DOHH2 (cell line): ENCODE measurements around the gene RPL29.

Experiments
- H3F3A ChIP-seq: fragments of 200-600 bp; sonication (generic), shearing (Covaris generic); 2 replicates; pipeline ENCODE4 v1.6.0; 2016; ENCODE audit warnings: antibody characterized with exemption, mild to moderate bottlenecking; ENCODE audit not compliant: control insufficient read depth, insufficient read depth
- H3K27ac ChIP-seq: fragments of 200-600 bp; sonication (generic); 2 replicates; pipeline ENCODE4 v1.5.1; 2014; ENCODE audit warnings: low read depth, mild to moderate bottlenecking, low read length, moderate library complexity
- H3K27me3 ChIP-seq: fragments of 200-600 bp; sonication (generic); 2 replicates; pipeline ENCODE4 v1.6.1; 2014; ENCODE audit warnings: mild to moderate bottlenecking, low read length, mixed read lengths; ENCODE audit not compliant: control insufficient read depth
- H3K36me3 ChIP-seq: fragments of 200-600 bp; sonication (generic); 2 replicates; pipeline ENCODE4 v1.6.1; 2014; ENCODE audit warnings: mild to moderate bottlenecking, low read length, moderate library complexity, mixed read lengths; ENCODE audit not compliant: control insufficient read depth
- H3K4me1 ChIP-seq: fragments of 200-600 bp; sonication (generic); 2 replicates; pipeline ENCODE4 v1.6.1; 2014; ENCODE audit warnings: mild to moderate bottlenecking, low read length, mixed read lengths; ENCODE audit not compliant: control insufficient read depth
- H3K4me2 ChIP-seq: fragments of 200-600 bp; sonication (generic); 2 replicates; pipeline ENCODE4 v1.6.0; 2014; ENCODE audit warnings: mild to moderate bottlenecking, low read length, moderate library complexity
- H3K4me3 ChIP-seq: fragments of 200-600 bp; sonication (generic); 2 replicates; pipeline ENCODE4 v1.5.1; 2014; ENCODE audit warnings: mild to moderate bottlenecking, low read length, mixed read lengths
- H3K79me2 ChIP-seq: fragments of 200-600 bp; sonication (generic); 2 replicates; pipeline ENCODE4 v1.6.1; 2014; ENCODE audit warnings: mild to moderate bottlenecking, low read length, mixed read lengths; ENCODE audit not compliant: control insufficient read depth
- H3K9me2 ChIP-seq: fragments of 200-600 bp; sonication (generic); replicated peaks from 2 replicates; pipeline ENCODE4 v1.6.1; 2014; ENCODE audit warnings: mild to moderate bottlenecking, low read length, mixed read lengths; ENCODE audit not compliant: control insufficient read depth
- H3K9me3 ChIP-seq: fragments of 200-600 bp; sonication (generic); 2 replicates; pipeline ENCODE4 v1.6.1; 2014; ENCODE audit warnings: antibody characterized with exemption, low read length, mixed read lengths; ENCODE audit not compliant: control insufficient read depth, insufficient read depth
- H4K20me1 ChIP-seq: fragments of 200-600 bp; sonication (generic); 2 replicates; pipeline ENCODE4 v1.6.0; 2014; ENCODE audit warnings: low read depth, mild to moderate bottlenecking, antibody characterized with exemption, low read length, moderate library complexity; ENCODE audit not compliant: control insufficient read depth, insufficient read depth
- EZH2phosphoT487 ChIP-seq: fragments of 200-600 bp; sonication (generic); IDR thresholded peaks from 2 replicates; pipeline ENCODE4 v1.6.1; 2017; ENCODE audit warnings: borderline replicate concordance, mild to moderate bottlenecking, antibody characterized with exemption, low read length, moderate library complexity, mixed read lengths
- TF ChIP-seq, protein P1 (sequence below): fragments of 200-600 bp; sonication (generic); IDR thresholded peaks from one replicate; pipeline ENCODE4 v1.5.1; 2014; ENCODE audit warnings: antibody characterized with exemption, mild to moderate bottlenecking, low read depth, low read length; ENCODE audit not compliant: poor library complexity, severe bottlenecking

RPL29 gene

DNA sequence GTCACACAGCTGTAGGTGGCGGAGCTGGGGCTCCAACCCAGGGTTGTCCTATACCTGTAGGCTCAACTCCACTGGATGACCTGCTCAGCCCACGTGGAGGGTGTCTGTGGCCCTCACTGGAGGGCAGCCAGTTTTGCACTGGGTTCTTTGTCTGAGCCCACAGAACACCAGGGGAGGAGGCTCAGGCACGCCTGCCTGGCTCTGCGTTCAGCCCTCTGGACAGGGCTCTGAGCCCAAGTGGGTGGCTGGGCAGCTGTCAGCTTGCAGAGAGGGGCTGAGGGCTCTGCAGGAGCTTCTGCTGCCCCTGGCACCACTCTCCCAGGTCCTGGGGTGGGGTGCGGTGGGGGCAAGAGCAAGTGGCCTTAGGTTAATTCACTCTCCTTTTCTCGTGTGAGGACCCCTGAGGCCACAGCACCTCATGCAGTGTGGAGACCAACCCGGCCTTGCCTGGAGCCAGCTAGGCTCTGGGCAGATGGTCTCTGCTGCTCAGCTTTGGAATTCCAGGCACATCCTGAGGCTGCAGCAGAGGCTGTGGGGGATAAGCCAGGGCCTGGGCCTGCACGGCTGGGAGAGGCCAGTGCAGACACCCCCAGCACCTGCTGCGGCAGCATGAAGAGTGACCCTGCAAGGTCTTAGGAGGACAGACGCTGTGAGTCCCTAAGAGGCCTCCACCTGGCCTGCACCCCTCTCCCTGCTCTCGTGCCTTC lies 37.2 kb upstream of the RPL29 start:
- Histone ChIP-seq H3K9me3 (no peaks in the 10 kb centered on the region), H3F3A (no peaks in the 10 kb centered on the region), H3K4me3 (no peak overlapping the region), H3K4me1 (no peaks in the 10 kb centered on the region), H4K20me1 (no peaks in the 10 kb centered on the region), H3K36me3 (no peaks in the 10 kb centered on the region), H3K79me2 (no peaks in the 10 kb centered on the region), H3K9me2 (no peaks in the 10 kb centered on the region), H3K4me2 (no peak overlapping the region), H3K27me3 (peaks cover 7% of the 10 kb centered on the region; the same call in 1 of the 2 replicates), H3K27ac (no peak overlapping the region)
- TF ChIP-seq, protein P1, sequence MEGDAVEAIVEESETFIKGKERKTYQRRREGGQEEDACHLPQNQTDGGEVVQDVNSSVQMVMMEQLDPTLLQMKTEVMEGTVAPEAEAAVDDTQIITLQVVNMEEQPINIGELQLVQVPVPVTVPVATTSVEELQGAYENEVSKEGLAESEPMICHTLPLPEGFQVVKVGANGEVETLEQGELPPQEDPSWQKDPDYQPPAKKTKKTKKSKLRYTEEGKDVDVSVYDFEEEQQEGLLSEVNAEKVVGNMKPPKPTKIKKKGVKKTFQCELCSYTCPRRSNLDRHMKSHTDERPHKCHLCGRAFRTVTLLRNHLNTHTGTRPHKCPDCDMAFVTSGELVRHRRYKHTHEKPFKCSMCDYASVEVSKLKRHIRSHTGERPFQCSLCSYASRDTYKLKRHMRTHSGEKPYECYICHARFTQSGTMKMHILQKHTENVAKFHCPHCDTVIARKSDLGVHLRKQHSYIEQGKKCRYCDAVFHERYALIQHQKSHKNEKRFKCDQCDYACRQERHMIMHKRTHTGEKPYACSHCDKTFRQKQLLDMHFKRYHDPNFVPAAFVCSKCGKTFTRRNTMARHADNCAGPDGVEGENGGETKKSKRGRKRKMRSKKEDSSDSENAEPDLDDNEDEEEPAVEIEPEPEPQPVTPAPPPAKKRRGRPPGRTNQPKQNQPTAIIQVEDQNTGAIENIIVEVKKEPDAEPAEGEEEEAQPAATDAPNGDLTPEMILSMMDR, result no peak
- no peak for TF ChIP-seq EZH2phosphoT487

DNA sequence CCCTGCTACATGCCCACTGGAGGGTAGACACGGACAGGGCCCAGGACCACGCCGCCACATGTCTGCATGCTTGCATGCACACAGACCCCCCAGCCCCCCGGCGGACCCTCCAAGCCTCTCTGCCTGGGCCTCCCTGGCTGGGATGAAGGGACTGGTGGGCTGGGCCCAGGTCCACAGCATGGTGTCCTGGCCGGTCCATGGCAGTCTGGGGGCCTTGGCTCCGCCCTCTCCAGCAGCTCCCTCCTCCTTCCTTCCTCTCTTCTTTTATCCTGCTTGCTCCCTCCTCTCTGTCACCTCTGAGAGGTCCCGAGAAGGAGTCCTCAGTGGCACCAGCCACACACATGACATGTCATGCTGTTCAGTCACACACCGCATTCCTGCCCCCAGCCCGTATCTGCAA lies 36.2 kb upstream of the RPL29 start:
- no peaks in the 10 kb centered on the region for H3K36me3 ChIP-seq
- no peaks in the 10 kb centered on the region for H3K79me2 ChIP-seq
- TF ChIP-seq, protein P1, result no peak
- TF ChIP-seq EZH2phosphoT487, result no peak
- no peaks in the 10 kb centered on the region for H4K20me1 ChIP-seq
- no peaks in the 10 kb centered on the region for H3K4me1 ChIP-seq
- H3K4me2 ChIP-seq, result no peak overlapping the region
- no peak overlapping the region for H3K27ac ChIP-seq
- H3F3A ChIP-seq, result no peaks in the 10 kb centered on the region
- H3K9me2 ChIP-seq, result no peaks in the 10 kb centered on the region
- peaks cover 5% of the 10 kb centered on the region; the same call in 1 of the 2 replicates for H3K27me3 ChIP-seq
- no peaks in the 10 kb centered on the region for H3K9me3 ChIP-seq
- no peak overlapping the region for H3K4me3 ChIP-seq

DNA sequence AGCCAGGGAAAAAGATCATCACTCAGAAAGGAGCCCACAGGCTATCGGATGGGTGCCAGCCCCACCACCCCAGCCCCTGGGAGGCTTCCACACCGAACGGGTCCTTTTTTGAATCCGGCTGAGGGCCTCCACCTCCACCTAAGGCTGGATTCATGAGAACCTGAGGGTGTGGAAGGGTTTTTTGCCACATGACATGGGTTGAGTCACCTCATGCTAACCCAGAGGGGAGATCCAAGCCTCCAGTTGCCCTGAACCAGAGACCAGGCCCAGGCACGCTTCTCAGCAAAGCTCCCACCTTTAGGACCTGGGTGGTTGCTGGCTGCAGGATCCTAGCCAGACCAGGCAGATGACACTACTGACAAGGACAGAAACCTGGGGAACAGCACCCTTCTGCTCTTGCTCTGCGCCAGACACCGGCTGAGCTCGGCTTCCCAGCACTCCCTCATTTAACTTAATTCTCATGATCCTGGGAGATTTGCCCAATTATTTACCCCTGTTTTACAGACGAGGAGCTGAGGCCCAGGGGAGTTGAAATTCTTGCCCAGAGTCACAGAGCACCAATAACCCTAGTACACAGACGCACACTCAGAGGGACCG lies 35.1 kb upstream of the RPL29 start:
- no peaks in the 10 kb centered on the region; the same call in 1 of the 2 replicates for H3K27me3 ChIP-seq
- TF ChIP-seq, protein P1, result no peak
- no peak for TF ChIP-seq EZH2phosphoT487
- no peaks in the 10 kb centered on the region for H3K36me3 ChIP-seq
- no peaks in the 10 kb centered on the region for H3F3A ChIP-seq
- H3K4me2 ChIP-seq, result no peak overlapping the region
- no peak overlapping the region for H3K27ac ChIP-seq
- H3K9me3 ChIP-seq, result no peaks in the 10 kb centered on the region
- H3K79me2 ChIP-seq, result no peaks in the 10 kb centered on the region
- no peaks in the 10 kb centered on the region for H4K20me1 ChIP-seq
- H3K4me3 ChIP-seq, result no peak overlapping the region
- no peaks in the 10 kb centered on the region for H3K4me1 ChIP-seq
- H3K9me2 ChIP-seq, result no peaks in the 10 kb centered on the region
